IMR-90 (cell line): ENCODE measurements around the gene SSPN.

Experiments
- CEBPB ChIP-seq: IDR thresholded peaks from 2 replicates; pipeline ENCODE4 v1.6.1; 2012; ENCODE audit warnings: low read depth, low read length, improper control_type of control experiment
- CTCF ChIP-seq: conservative IDR thresholded peaks from 2 replicates; pipeline ENCODE4 v1.5.1; 2012; ENCODE audit warnings: mild to moderate bottlenecking, low read depth, low read length, improper control_type of control experiment
- MAFK ChIP-seq: IDR thresholded peaks from 2 replicates; pipeline ENCODE4 v1.6.1; 2012; ENCODE audit warnings: low read depth, low read length, improper control_type of control experiment
- MAZ ChIP-seq: IDR thresholded peaks from 2 replicates; pipeline ENCODE4 v1.6.1; 2012; ENCODE audit warnings: low read depth, mild to moderate bottlenecking, low read length, improper control_type of control experiment, moderate library complexity, borderline replicate concordance
- POLR2A ChIP-seq: IDR thresholded peaks from 2 replicates; pipeline ENCODE4 v1.6.1; 2012; ENCODE audit warnings: mild to moderate bottlenecking, low read depth, low read length
- RAD21 ChIP-seq: IDR thresholded peaks from 2 replicates; pipeline ENCODE4 v1.6.1; 2012; ENCODE audit warnings: low read length, improper control_type of control experiment
- RCOR1 ChIP-seq: IDR thresholded peaks from 2 replicates; pipeline ENCODE4 v1.6.1; 2012; ENCODE audit warnings: mild to moderate bottlenecking, low read length, improper control_type of control experiment; ENCODE audit not compliant: insufficient replicate concordance
- RFX5 ChIP-seq: IDR thresholded peaks from 2 replicates; pipeline ENCODE4 v1.8.0; 2012; ENCODE audit warnings: low read depth, mild to moderate bottlenecking, low read length, moderate library complexity
- SMC3 ChIP-seq: fragments of 150-350 bp; IDR thresholded peaks from 2 replicates; pipeline ENCODE4 v1.6.1; 2016; ENCODE audit warnings: low read depth, mild to moderate bottlenecking, antibody characterized with exemption, low read length, moderate library complexity
- TF ChIP-seq, protein P1 (sequence below): fragments of 150-350 bp; IDR thresholded peaks from 2 replicates; pipeline ENCODE4 v1.6.1; 2017; ENCODE audit warnings: mild to moderate bottlenecking, antibody characterized with exemption, low read length, low read depth

GRCh38 chr12:26278266-26278665 is 82.9 kb downstream of the SSPN start:
- no peak for TF ChIP-seq CTCF
- TF ChIP-seq RAD21 = no peak
- no peak for TF ChIP-seq POLR2A
- TF ChIP-seq MAZ = no peak
- TF ChIP-seq, protein P1, sequence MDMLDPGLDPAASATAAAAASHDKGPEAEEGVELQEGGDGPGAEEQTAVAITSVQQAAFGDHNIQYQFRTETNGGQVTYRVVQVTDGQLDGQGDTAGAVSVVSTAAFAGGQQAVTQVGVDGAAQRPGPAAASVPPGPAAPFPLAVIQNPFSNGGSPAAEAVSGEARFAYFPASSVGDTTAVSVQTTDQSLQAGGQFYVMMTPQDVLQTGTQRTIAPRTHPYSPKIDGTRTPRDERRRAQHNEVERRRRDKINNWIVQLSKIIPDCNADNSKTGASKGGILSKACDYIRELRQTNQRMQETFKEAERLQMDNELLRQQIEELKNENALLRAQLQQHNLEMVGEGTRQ = no peak
- no peak for TF ChIP-seq RFX5
- TF ChIP-seq CEBPB = no peak
- TF ChIP-seq SMC3 = no peak
- no peak for TF ChIP-seq MAFK
- TF ChIP-seq RCOR1 = no peak
